Liver (tissue), 3 donors: ENCODE data around the gene OR5K1.

ENCODE experiments used
- CTCF ChIP-seq: fragments of 150-350 bp; IDR thresholded peaks from 2 replicates; pipeline ENCODE4 v1.5.1; 2017; ENCODE audit warnings: improper control_type of control experiment, low read depth, low read length; ENCODE audit not compliant: missing input control
- HNF4G ChIP-seq: IDR thresholded peaks from 2 replicates; pipeline ENCODE4 v1.6.1; 2016; ENCODE audit warnings: antibody characterized with exemption
- RAD21 ChIP-seq, 2 donors: IDR thresholded peaks; 2 replicates each; pipeline ENCODE4 v1.6.1; 2016; ENCODE audit warnings: antibody characterized with exemption in 2 of 2, mild to moderate bottlenecking in 2 of 2
- REST ChIP-seq: IDR thresholded peaks from 2 replicates; pipeline ENCODE4 v1.6.1; 2016; ENCODE audit warnings: antibody characterized with exemption, mild to moderate bottlenecking
- donor health status: healthy.
- donor health status: healthy.

- no peak for TF ChIP-seq REST
- no peak for TF ChIP-seq CTCF
- no peak for TF ChIP-seq HNF4G
- no peak for TF ChIP-seq RAD21 (IDR thresholded peaks at IDR 0.05)
These were observed 5.5 kb upstream of the OR5K1 start for GRCh38 chr3:98457543-98457942.
